GM18520 (cell line): ENCODE results near the gene MAPK14.

Experiments
- ATAC-seq: cut with Tn5 transposase; IDR thresholded peaks from one replicate; pipeline ENCODE4 v1.9.1; 2021; ENCODE audit not compliant: unreplicated experiment

MAPK14 gene

GRCh38 chr6:36034441-36034840, 6.8 kb downstream of the MAPK14 start:
- no peak for ATAC-seq

GRCh38 chr6:36035225-36035624, 7.6 kb downstream of the MAPK14 start:
- no peak for ATAC-seq

GRCh38 chr6:36038120-36038876, 10.7 kb downstream of the MAPK14 start:
- ATAC-seq = no peak

GRCh38 chr6:36039112-36039511, 11.5 kb downstream of the MAPK14 start:
- no peak for ATAC-seq

GRCh38 chr6:36040958-36041357, 13.3 kb downstream of the MAPK14 start:
- ATAC-seq = no peak

- no peak for ATAC-seq
Observed at GRCh38 chr6:36042618-36043260, 15.1 kb downstream of the MAPK14 start.

GRCh38 chr6:36049582-36049981, 22.0 kb downstream of the MAPK14 start:
- no peak for ATAC-seq

- ATAC-seq = no peak
Observed at GRCh38 chr6:36050305-36050704, 22.7 kb downstream of the MAPK14 start.

- no peak for ATAC-seq
Observed at GRCh38 chr6:36050947-36051710, 23.5 kb downstream of the MAPK14 start.

- no peak for ATAC-seq
Observed at GRCh38 chr6:36052097-36052496, 24.5 kb downstream of the MAPK14 start.

GRCh38 chr6:36053878-36054277, 26.3 kb downstream of the MAPK14 start:
- no peak for ATAC-seq

GRCh38 chr6:36054415-36054814, 26.8 kb downstream of the MAPK14 start:
- ATAC-seq = no peak

GRCh38 chr6:36054956-36055355, 27.3 kb downstream of the MAPK14 start:
- no peak for ATAC-seq

GRCh38 chr6:36056178-36056577, 28.6 kb downstream of the MAPK14 start:
- ATAC-seq = no peak

GRCh38 chr6:36061236-36061635, 33.6 kb downstream of the MAPK14 start:
- ATAC-seq = no peak

- ATAC-seq = no peak
Observed at GRCh38 chr6:36062247-36062646, 34.6 kb downstream of the MAPK14 start.

GRCh38 chr6:36063318-36064060, 35.9 kb downstream of the MAPK14 start:
- no peak for ATAC-seq

GRCh38 chr6:36064770-36065396, 37.3 kb downstream of the MAPK14 start:
- no peak for ATAC-seq

GRCh38 chr6:36065916-36066315, 38.3 kb downstream of the MAPK14 start:
- ATAC-seq = no peak

- ATAC-seq = no peak
Observed at GRCh38 chr6:36066817-36067216, 39.2 kb downstream of the MAPK14 start.
